Hematopoietic multipotent progenitor cell treated with erythropoietin and hydrocortisone succinate and interleukin-3 and kit ligand, for 17 days (in vitro differentiated cells): ENCODE data around the gene RAI1.

Experiments used
- DNase-seq: peaks from one replicate; pipeline ENCODE4 v3.0.0-alpha.2; 2015; ENCODE audit warnings: low spot score

The RAI1 gene

DNA sequence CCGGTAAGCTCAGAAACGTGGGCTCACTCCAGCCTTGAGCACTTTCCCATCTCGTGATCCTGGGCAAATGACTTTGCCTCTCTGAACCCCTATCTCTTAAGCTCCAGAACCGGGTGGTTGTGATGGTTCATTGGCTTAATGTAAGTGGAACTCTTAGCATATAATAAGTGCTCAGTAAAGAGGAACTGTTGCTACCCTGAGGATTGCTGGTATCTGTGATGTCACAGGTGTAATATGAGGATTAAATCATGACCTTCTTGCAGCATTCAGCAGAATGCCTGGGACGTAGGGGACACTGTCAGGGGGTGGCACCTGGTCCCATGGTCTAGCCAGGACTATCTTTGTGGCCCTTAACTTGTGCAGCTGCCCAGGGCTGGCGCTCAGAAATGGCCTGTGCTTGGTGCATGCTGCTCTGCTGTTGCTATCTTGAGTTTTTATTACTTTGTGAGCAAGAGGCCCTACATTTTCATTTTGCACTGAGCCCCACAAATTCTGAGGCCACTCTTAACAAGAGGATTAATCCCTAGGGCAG lies 86.7 kb downstream of the RAI1 start:
- no peak for DNase-seq

DNA sequence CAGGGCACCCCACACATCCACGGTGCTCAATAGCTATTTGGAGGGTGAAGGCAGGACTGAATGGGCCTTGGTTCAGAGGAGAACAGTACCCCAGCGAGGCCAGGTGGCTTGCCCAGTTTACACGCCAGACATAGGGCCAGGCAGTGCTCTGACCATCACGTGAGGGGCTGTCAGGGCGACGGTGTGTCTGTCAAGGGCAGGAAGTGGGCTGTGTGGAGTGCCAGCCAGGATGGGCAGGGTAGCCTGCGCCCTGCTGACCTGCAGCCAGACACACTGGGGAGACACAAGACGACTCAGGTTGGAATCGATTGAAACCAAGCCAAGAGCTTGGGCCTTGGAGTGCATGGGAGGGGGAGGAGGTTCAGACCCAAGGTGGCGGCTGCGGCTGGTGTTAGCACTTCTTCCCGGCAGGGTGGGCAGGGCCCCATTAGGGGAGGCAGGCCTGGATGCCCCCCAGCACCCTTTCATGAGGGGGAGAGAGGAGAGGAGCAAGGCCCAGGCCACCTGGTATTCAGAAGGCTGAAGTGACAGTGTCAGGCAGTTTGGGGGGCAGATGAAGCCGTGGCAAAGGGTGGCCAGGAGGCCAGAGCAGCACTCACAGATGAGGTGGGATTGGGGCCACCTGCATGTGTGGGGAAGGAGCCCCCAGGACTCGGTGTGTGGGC lies 87.3 kb downstream of the RAI1 start:
- no peak for DNase-seq

DNA sequence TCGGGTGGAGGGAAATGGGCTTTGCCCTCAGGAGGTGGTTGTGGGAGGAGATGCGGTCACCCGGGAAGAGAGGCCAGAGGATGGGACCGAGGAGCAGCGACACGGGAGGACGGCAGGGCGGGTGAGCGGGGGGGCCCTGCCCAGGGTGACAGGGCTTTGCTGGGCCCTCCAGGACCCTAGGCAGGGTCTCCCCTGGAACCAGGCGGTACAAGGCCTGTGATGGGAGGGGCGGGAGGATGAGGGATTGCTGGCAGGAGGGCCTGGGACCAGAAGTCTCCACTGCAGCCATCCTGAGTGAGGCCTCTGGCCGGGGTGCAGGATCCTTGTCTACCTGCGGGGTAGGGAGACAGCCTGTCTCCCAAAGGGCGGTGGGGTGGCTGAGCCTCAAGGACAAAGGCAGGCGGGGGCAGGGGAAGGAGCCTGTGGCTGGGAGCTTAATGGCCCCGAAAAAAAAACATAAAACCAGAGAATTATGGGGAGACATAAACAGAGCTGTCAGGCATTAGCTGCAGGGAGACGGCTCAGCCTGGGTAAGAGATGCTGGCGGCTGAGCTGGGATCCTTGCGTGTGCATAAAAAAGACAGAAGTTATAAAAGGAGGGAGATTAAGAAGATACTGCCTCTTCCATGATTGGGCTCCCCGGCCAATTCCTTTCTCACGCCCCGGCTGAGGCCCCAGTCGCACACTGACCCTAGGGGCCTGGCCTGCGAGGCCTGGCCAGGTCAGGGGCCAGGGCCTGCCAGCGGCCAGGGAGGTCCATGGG lies 88.8 kb downstream of the RAI1 start:
- no peak for DNase-seq

DNA sequence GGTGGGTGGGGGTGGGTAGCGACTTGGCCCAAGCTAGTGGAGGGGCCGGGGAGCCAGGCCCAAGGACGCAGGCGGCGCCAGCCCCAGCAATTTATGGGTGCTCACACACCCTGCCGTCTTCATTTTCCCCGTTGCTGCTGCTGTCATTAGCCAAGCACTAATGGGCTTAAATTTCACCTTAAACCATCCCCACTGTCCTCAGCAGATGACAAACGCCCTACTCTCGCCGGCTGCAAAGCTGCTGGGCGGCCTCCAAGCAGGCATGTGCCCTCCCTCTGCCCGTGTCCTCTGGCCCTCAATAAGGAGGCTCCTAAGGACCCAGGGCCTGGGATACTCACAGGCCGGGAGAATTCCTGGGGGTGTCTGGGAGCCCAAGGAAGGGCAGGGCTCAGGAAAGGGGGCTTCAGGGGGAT lies 89.4 kb downstream of the RAI1 start:
- no peak for DNase-seq

DNA sequence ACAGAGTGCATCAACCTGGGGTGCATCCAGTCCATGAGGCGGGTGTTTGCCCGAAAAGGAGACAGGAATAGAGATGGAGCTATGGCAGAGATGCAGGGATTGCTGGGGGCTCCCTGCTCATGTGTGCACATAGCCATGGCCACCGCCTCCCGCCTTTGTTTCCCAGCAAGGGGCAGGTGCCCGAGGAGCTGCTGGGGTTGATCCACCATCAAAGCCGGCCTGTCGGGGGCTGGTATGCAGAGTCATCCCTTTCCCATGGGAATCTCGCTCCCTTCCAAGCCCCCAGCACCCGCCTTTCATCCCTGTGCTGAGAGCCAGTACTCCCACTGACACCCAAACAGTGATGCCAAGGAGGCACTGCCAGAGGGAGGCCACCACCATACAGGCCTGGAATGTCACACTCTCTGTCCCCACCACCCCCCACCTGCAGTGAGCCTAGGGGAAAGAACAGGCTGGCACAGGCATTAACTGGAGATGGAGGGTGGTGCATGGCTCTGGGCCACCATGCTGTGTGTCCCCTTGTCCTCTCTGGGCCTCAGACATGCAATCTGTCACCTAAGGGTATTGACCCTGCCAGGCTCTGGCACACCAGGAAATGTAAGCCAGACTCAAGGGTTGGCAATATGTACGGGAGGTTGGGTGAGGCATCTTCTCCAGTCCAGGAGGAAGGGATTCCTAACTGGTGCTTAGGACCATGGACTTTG lies 90.4 kb downstream of the RAI1 start:
- DNase-seq, result no peak

DNA sequence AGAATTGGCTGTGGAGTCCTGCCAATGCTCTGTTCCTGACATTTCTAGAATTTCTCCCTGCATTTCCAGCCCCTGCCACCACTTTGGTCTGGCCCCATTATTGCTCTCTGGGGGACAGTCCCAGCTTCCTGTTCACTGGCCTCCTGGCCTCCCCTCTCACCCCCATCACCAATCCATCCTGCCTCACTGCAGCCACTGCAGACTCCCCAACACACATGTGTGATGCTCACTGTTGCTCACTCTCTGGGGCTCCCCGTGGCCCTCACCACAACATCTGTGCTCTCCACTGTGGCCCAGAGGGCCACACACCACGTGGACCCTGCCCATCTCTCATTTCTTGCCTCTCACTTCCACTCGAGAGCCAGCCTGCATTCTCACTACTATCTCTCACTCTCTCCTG lies 91.0 kb downstream of the RAI1 start:
- DNase-seq, result no peak

DNA sequence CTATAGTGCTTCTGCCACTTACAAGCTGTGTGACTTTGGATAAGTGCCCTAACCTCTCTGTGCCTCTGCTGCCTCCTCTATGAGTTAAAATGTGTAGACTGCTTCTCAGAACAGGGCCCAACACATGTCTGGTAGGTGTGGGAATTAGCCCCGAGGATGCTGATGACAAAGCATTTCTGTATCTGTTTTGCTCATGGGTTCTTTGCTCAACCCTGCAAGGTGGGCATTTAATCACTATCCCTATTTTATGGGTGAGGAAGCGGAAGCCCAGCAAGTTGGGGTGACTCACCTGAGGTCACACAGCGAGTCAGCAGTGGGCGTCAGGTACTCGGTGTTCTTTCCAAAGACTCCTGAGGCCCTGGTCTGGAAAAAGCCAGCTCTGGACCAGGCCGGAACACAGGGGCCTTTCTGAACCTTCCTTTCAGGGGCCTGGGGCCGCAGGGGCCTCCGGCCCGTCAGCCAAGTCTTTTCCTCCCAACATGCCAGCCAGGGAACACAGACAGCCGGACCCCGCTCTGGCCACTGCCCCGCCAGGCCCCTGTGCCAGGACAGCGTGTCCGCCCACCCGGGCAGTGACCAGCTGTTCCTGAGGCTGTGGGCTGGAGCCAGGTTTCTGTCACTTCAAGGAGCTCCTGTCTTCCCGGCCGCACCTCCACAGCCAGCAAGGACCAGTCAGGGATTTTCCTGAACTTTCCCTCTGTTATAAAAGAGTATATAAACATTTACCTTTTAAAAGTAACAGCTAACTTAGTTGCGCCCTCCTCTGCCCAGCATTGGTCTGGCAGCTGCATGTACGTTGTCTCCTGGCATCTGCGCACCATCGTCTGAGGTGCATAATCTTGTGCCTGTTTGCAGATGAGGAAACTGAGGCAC lies 93.0 kb downstream of the RAI1 start:
- DNase-seq, result no peak

DNA sequence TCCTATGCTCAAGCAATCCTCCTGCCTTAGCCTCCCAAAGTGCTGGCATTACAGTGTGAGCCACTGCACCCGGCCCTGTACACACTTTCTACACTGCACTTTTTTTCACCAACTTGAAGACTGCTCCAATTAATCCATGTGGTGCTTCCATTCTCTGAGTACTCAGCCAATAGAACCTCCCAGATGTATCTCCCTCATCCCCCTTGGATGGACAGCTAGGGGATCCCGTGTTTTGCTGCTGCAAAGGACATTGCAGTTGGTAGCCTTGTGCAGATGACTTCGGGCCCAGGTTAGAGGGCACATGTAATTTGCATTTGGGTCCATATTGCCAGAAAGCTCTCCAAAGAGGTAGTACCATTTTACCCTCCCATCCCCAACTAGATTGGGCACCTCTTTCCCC lies 95.6 kb downstream of the RAI1 start:
- no peak for DNase-seq

DNA sequence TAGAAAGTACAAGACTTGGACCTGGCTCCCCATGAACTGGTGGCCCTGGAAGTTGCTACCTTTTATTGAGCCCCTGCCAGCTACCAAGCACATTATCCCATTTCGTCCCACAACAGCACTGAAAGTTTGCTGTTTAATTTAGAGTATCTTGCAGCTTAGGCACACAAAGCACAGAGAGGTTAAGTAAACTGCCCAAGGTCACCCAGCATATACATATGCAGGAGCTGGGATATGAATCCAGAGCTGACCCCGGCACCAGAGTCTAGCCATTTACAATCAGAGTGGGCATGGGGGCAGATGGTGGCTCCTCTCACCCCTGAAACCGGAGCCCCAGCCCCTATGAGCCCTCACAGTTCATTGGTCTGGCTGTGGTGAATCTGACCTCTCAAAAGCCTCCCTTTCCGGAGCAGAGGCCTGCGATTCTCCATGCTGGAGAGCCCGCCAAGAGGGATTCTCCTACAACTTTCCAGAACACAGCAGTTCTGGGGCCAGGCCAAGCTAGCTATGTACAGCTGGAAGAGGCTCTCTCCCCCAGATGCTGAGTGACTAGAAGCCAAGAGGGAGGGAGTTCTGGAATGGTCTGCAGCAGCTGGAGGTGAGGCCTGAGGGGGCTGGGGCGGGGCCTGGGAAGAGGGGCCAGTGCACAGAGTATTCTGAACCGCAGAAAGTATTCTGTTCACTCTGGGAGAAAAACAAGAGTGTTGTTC lies 97.2 kb downstream of the RAI1 start:
- DNase-seq, result no peak

DNA sequence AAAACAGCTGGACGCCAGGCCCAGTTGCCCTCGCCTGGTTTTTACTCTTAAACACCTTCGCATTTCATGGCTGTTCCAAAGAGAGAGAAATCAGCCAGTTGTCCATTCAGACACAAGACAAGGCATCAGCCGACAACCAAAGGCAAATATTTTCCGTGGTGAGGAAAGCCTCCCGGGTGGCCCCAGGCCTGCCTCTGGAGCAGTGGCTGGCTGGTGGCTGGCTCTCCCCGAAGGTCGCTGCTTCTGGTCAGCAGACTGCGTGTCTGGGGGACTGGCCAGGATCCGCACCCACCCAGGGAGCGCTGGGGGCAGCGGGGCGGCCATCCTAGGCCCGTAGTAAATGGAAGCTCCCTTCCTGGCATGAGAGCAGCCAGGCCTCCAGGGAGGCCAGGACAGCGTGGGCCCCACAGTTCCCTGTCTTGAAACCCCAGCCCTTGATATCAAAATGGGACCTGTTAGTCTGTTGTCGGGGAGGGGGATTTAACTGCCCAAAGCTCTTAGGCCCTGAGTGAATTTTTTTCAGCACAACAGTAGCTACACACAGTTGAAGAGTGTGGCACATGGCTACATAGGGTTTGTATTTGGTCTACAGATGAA lies 97.9 kb downstream of the RAI1 start:
- no peak for DNase-seq

DNA sequence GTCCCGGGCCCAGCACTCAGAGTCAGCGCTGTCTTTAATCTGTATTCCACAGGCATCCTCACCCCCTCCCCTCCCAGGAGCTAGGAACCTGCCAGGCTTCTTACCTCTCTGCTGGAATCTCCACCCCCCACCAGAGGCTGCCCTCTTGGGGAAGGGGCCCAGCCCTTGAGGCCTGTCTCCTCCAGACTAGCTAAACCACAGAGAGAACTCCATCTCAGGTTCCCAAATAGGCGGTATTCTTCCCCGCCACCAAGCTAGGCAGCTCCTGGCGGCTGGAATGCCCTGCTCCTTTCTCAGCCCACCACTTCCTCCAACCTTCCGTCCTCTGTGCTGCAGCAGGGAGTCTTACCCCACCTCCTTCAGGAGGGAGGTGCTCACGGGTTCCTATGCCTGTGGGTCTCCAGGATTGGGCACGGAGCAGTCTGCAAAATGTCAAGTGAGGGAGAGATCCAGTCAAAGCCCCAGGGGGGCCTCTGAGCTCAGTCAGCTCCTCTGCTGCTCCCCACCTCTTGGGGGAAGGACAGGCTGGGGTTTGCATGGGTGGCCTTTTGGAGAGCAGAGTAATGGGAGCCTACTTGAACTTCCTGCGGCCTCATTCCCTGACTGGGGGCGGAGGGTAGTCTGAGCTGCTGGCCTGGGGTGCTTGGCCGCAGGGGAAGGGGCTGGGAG lies 99.8 kb downstream of the RAI1 start:
- DNase-seq, result no peak

DNA sequence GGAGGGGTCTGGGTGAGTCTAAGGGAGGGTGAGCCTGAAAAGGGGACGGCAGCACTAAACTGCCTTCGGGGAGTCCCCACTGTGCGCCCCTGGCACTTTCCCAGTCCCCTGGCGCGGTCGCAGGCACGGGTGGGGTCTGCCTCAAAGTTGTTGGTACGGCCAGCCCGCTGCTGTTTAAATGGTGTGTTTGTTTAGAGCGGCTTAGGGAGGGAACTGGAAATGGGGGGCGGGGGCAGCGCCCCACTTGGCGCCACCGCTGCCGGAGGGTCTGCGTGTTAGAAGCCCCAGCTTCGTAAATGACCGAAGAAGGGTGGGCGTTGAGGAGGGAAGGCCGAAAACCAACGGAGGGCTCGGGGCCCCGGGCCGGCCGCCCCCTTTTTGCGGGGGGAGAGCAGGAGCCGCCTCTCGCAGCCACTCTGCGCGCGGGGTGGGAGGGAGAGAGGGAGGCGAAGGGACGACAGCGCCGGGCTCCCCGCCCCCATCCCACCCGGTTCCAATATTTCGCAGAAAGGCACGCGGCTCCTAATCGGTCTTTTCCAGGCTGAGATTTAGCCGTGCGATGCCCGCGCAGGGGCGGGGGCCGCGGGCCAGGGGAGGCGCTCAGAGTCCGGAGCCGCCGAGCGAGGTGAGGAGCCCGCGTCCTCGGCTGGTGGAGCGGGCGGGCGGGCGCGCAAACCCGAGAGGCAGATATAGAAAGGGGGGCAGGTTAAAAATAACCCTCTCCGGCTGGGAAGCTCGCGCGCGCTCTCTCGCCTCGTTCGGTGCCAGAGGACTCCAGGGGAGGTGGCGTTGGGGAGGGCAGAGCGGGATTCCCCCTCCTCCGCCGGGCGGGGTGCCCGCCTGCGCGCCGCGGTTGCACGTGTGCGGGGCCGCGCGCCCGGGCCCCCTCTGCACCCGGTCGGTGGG lies 100.6 kb downstream of the RAI1 start:
- no peak for DNase-seq

DNA sequence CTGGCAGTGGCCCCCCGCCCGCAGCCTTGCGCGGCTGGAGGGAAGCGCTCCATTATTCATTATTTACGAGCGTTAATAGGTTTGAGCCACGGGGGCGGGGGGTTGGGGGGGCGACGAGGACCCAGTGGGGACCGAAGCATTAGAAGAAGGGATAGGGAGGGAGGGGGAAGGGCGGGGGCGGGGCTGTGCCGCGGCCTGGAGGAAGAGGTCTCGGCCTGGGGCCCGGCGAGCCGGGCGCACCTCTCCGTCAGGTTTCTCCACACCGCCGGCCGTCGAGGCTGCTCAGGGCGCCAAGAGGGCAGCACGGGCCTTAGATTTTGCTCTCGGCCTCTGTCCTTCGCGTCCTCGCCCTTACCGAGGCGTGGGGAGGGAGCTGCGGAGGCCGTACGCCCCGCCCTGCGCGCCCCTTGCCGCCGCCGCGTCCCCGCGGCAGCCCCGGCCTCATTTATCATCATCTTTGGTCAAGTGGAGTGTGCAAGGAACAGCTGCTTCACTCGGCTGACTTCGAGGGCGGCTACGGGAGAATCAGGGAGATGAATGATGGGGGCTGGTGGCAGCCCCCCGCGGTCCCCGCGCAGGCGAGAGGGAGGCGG lies 101.4 kb downstream of the RAI1 start:
- DNase-seq, result no peak

DNA sequence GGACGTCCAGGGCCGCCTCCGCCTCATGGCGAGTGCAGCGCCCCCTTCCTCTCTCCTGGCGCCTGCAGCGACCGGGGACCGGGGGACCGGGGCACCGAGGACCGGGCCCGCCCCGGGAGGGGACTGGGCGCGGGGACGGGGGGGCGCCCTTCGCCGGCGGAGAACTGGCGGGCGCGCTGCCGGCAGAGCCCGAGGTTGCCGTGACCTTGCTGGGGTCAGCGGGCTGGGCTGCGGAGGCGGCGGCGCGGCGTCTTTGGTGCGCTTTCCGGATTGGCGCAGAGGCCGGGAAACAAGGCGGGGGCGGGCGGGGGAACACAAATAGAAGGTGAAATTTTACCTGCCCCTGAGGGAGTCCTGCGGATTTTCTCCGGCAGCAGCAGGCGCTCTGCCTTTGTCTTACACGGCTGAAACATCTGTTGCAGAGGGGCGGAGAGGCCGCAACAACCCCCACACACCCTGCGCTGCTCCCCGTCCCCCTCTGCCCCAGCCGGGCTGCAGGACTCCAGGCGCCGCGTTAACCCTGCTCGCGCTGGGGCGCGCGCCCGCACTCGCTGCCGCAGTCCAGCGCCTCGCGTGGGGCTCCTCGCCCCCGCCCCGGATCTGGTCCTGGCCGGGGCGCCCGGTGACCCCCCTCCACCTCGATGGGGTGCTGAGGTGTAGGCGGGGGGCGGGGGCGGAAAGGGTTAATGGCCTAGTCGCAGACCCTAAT lies 102.0 kb downstream of the RAI1 start:
- DNase-seq, result no peak

DNA sequence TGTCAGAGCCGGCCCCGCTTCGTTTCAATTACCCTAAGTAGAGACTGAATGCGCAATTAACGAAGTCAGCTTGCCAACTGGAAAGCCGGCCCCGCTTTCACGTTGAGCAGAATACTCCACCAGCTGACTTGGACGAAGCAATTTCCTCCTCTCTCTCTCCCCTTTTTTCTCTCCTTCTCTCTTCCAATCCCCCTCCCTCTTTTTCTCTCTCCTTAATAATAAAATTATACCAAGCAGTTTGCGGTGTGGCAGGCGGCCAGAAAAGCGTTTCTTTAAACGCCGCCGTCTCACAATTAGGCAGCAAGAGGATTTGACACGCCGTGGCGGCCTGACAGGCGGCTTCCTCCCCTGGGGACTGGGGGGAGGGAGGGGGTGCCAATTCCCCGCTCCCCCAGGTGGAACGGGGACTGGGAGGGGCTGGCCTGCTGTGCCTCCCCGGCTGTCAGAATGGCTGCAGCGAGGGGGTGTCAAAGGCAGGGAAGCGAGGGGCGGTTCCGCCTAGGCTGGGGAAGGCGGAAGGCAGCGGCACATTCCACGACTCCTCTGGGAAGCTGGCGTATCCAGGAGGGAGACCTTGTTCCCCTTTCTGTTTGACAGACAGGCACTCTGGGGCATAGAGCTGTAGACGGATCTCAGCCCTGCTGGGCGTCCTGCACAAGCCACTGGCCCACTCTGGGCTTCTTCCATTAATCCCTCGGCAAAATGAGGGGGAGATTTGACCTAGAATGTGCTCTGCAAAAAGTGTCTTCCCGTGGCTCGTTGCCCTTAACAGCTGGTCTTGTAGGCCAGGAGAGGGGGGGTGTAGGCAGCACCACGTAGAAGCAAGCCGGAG lies 102.8 kb downstream of the RAI1 start:
- no peak for DNase-seq

DNA sequence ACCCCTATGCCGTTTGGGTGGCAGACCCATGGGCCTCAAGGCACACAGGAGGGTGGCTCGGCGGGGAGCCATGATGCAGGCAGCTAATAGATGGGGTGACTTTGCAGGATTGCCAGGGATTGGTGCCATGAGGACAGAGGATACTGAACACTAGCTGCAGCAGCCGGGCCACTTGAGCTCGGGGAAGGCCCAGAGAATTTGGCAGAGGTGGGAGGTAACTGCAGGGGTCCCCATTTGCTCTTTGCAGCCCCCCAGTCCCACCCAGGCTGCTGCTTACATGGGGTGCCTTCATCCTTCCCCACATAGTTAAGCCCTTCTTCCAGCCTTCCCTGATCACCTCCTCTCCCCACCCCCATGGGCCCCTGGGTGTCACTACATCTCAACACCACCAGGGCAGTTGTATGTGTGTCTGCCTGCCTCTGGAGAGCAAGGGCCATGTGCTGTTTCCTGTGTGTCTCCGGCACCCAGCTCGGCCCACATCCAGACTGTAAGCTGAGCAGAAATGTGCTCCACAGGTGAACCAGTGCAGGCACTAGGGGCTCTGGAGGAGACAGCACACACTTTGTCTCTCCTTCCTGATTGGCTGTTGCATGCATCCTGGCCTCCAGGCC lies 103.5 kb downstream of the RAI1 start:
- no peak for DNase-seq

DNA sequence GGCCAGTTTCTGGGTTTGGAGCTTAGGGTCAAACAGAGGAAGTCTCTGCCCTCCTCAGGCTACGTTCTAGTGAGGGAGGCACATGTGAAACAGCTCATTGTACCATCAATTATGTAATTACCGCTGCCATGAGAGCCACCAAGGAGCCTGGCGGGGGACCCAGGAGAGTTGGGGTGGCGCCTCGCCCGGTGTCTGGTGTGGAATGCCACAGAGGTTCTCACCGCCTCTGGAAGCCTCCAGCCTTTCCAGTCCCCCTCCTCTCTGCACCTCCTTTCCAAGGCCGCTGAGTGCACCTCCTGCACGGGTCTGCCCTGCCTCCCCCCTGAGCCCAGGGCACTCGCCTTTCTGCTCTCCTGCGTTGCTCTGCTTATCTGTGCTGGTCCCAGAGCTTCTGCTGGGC lies 104.1 kb downstream of the RAI1 start:
- DNase-seq, result no peak
